Cardiac muscle cell (in vitro differentiated cells and primary cell): ENCODE measurements around the gene MYLK. TPM values are rescaled to one million over a fixed set of nuclear protein-coding genes. Genes with fewer than 3 reads are reported as not detected.

Experiments
- DNase-seq, 2 donors: peaks; one replicate each; pipeline versions ENCODE4 v3.0.0 to v3.0.0-alpha.2; 2010 to 2017; ENCODE audit warnings: low read depth in 1 of 2, low spot score in 1 of 2
- H3K27ac ChIP-seq: fragments of 200-600 bp; sonication (generic); 2 replicates; pipeline ENCODE4 v1.5.1; 2016
- H3K27me3 ChIP-seq: fragments of 200-600 bp; sonication (generic); 2 replicates; pipeline ENCODE4 v1.6.0; 2016; ENCODE audit warnings: control low read depth
- H3K36me3 ChIP-seq: fragments of 200-600 bp; sonication (generic); 2 replicates; pipeline ENCODE4 v1.5.1; 2016; ENCODE audit warnings: control low read depth
- H3K4me1 ChIP-seq: fragments of 200-600 bp; sonication (generic); 2 replicates; pipeline ENCODE4 v1.8.1; 2017; ENCODE audit warnings: low read depth, mild to moderate bottlenecking, mixed run types
- H3K4me3 ChIP-seq: fragments of 200-600 bp; sonication (generic); 2 replicates; pipeline ENCODE4 v1.5.1; 2016; ENCODE audit warnings: mild to moderate bottlenecking
- H3K9me3 ChIP-seq: fragments of 200-600 bp; sonication (generic); 2 replicates; pipeline ENCODE4 v1.5.1; 2017; ENCODE audit warnings: low read depth, mild to moderate bottlenecking, control low read depth
- CTCF ChIP-seq: IDR thresholded peaks from 2 replicates; pipeline ENCODE4 v1.5.1; 2012; ENCODE audit warnings: low read depth, mild to moderate bottlenecking, low read length
- polyA plus RNA-seq: library from polyadenylated mRNA; unstranded; fragments of >200 nt; fragmentation: Nextera tagmentation; extraction: Ambion mirVana; gene quantifications from 2 replicates; pipeline ENCODE4 v1.2.1, GENCODE V29; 2016
- total RNA-seq: library from RNA; depleted of rRNA; stranded (reverse); fragments of >200 nt; gene quantifications from 2 replicates; pipeline ENCODE4 v1.2.3, GENCODE V29; 2016

MYLK gene
- total and polyA plus RNA-seq, 2 experiments from 2014 or later, result 2.0 to 5.8 TPM

- H3K4me3 ChIP-seq, result no peak overlapping the region
- no peak overlapping the region for H3K27ac ChIP-seq
- DNase-seq, result no peak
- no peaks in the 10 kb centered on the region for H3K36me3 ChIP-seq
- TF ChIP-seq CTCF, result no peak
- peaks cover 67% of the 10 kb centered on the region for H3K27me3 ChIP-seq
- H3K9me3 ChIP-seq, result no peaks in the 10 kb centered on the region
- H3K4me1 ChIP-seq, result peaks cover 45% of the 10 kb centered on the region
These were observed 190.4 kb downstream of the MYLK start for GRCh38 chr3:123693584-123694190.

- Histone ChIP-seq H3K27me3 (peaks cover 72% of the 10 kb centered on the region), H3K9me3 (no peaks in the 10 kb centered on the region), H3K4me1 (peaks cover 39% of the 10 kb centered on the region), H3K27ac (no peak overlapping the region), H3K4me3 (no peak overlapping the region), H3K36me3 (no peaks in the 10 kb centered on the region)
- no peak for TF ChIP-seq CTCF
- DNase-seq, result no peak
These were observed 191.5 kb downstream of the MYLK start for GRCh38 chr3:123692671-123693070.

- Histone ChIP-seq H3K4me1 (peaks cover 32% of the 10 kb centered on the region), H3K9me3 (no peaks in the 10 kb centered on the region)
These were observed 192.1 kb downstream of the MYLK start for GRCh38 chr3:123692041-123692440.

DNA sequence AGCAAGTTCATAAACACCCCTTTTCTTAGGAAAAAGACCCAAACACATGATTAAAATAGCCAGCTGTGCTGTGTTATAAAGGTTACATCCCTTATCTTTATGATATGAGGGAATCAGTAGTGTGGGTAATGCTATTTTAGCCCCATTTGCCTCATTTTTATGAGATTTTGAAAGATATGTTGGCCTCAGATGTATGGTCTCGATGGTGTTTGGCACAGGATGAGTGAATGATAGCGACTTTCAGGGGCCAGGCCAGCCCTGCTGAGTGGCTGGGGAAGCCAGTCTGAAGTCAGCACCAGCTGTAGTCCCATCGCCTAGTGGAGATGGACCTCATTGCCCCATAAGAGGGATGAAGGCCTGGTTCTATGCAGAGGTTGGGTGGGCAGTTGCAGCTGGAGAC, 194.3 kb downstream of the MYLK start:
- Histone ChIP-seq H3K4me1 (peaks cover 18% of the 10 kb centered on the region), H3K4me3 (no peak overlapping the region), H3K36me3 (no peaks in the 10 kb centered on the region), H3K27ac (no peak overlapping the region), H3K27me3 (peaks cover 90% of the 10 kb centered on the region), H3K9me3 (no peaks in the 10 kb centered on the region)
- TF ChIP-seq CTCF, result no peak
- no peak for DNase-seq

More at GRCh38 chr3:123692041-123692440, 192.1 kb downstream of the MYLK start:
- peak in 1 of 2 donors; percentile 7 for DNase-seq
- Histone ChIP-seq H3K4me3 (no peak overlapping the region), H3K27ac (no peak overlapping the region), H3K27me3 (peaks cover 76% of the 10 kb centered on the region), H3K36me3 (no peaks in the 10 kb centered on the region)
- TF ChIP-seq CTCF, result no peak

GRCh38 chr3:123688241-123688747, 195.8 kb downstream of the MYLK start:
- Histone ChIP-seq H3K4me1 (peaks cover 16% of the 10 kb centered on the region), H3K4me3 (no peak overlapping the region), H3K27ac (no peak overlapping the region), H3K27me3 (peaks cover 89% of the 10 kb centered on the region), H3K9me3 (no peaks in the 10 kb centered on the region), H3K36me3 (no peaks in the 10 kb centered on the region)
- DNase-seq, result peak in 1 of 2 donors; percentile 80
- no peak for TF ChIP-seq CTCF
